Activated B cell treated with CpG ODN at 0.5 μM for 24 hours (primary cell): Measurements from ENCODE around the gene RNMT. TPM values are rescaled to one million over a fixed set of nuclear protein-coding genes. Genes with fewer than 3 reads are reported as not detected.

ENCODE experiments used
- ATAC-seq: fragments of 200-7000 bp; cut with Tn5 transposase; one replicate; pipeline ENCODE4 v1.10.0; 2021; ENCODE audit warnings: low read depth, mild to moderate bottlenecking, moderate library complexity
- CTCF ChIA-PET: fragments of 350-600 bp; sonication (Branson Sonifier 250); formaldehyde crosslinking; loops from one replicate; lab custom pipeline; 2021; ENCODE audit warnings: antibody characterized with exemption; lab: Charles Lee
- POLR2A ChIA-PET: fragments of 350-600 bp; sonication (Branson Sonifier 250); formaldehyde crosslinking; loops from one replicate; lab custom pipeline; 2021; ENCODE audit warnings: antibody characterized with exemption; lab: Charles Lee
- DNase-seq: peaks from one replicate; pipeline ENCODE4 v3.0.0; 2022
- H3K27ac Mint-ChIP-seq: one replicate; pipeline ENCODE4 v1.8.0; 2020; ENCODE audit warnings: mixed read lengths
- H3K27me3 Mint-ChIP-seq: one replicate; pipeline ENCODE4 v1.8.0; 2021; ENCODE audit warnings: mixed read lengths
- H3K36me3 Mint-ChIP-seq: one replicate; pipeline ENCODE4 v1.8.0; 2021; ENCODE audit warnings: low read depth, mixed read lengths
- H3K4me1 Mint-ChIP-seq: one replicate; pipeline ENCODE4 v1.8.0; 2021; ENCODE audit warnings: mixed read lengths
- H3K4me3 Mint-ChIP-seq: one replicate; pipeline ENCODE4 v1.8.0; 2020; ENCODE audit warnings: mild to moderate bottlenecking, mixed read lengths
- H3K9me3 Mint-ChIP-seq: one replicate; pipeline ENCODE4 v1.8.0; 2020; ENCODE audit warnings: mixed read lengths
- CTCF ChIP-seq: fragments of 200-600 bp; IDR thresholded peaks from one replicate; pipeline ENCODE4 v1.8.0; 2022; ENCODE audit warnings: antibody characterized with exemption, mild to moderate bottlenecking
- intact Hi-C: fragments of 100-400 bp; cut with micrococcal nuclease; formaldehyde crosslinking; loops from one replicate; pipeline ENCODE4 v1.15.1; 2024
- total RNA-seq: library from RNA; stranded (reverse); gene quantifications from 2 replicates; pipeline ENCODE4 v1.2.3, GENCODE V29; 2022

Gene RNMT
- total RNA-seq, 1 donor from 2014 or later: 45.5 TPM

- Mint-ChIP-seq H3K36me3 (peaks cover 89% of the 10 kb centered on the region), H3K4me1 (no peaks in the 10 kb centered on the region)
- TF ChIP-seq CTCF: no peak
Observed at GRCh38 chr18:13756671-13757070, 30.2 kb downstream of the RNMT start.

GRCh38 chr18:13758622-13759021 lies 32.1 kb downstream of the RNMT start:
- intact Hi-C loops: no loop called here
- ATAC-seq: no peak
- DNase-seq: no peak
- Mint-ChIP-seq H3K4me1 (no peaks in the 10 kb centered on the region), H3K9me3 (no peaks in the 10 kb centered on the region), H3K4me3 (no peak overlapping the region), H3K36me3 (peaks cover 93% of the 10 kb centered on the region), H3K27ac (no peak overlapping the region), H3K27me3 (no peaks in the 10 kb centered on the region)
- TF ChIP-seq CTCF: no peak
- CTCF ChIA-PET: no interaction called here
- POLR2A ChIA-PET: no interaction called here

More at GRCh38 chr18:13756671-13757070, 30.2 kb downstream of the RNMT start:
- DNase-seq: no peak
- no peaks in the 10 kb centered on the region for H3K27me3 Mint-ChIP-seq
- intact Hi-C loops: no loop called here
- ATAC-seq: no peak
- CTCF ChIA-PET: no interaction called here
- no peak overlapping the region for H3K27ac Mint-ChIP-seq
- no peaks in the 10 kb centered on the region for H3K9me3 Mint-ChIP-seq
- POLR2A ChIA-PET: no interaction called here
- H3K4me3 Mint-ChIP-seq: no peak overlapping the region

GRCh38 chr18:13760047-13760446 lies 33.6 kb downstream of the RNMT start:
- Mint-ChIP-seq H3K9me3 (peaks cover 4% of the 10 kb centered on the region), H3K4me3 (no peak overlapping the region), H3K4me1 (no peaks in the 10 kb centered on the region), H3K36me3 (peaks cover 92% of the 10 kb centered on the region), H3K27ac (no peak overlapping the region), H3K27me3 (no peaks in the 10 kb centered on the region)
- no peak for DNase-seq
- ChIA-PET POLR2A (no interaction called here), CTCF (no interaction called here)
- ATAC-seq: no peak
- no peak for TF ChIP-seq CTCF
- intact Hi-C loops: no loop called here

- Mint-ChIP-seq H3K9me3 (peaks cover 19% of the 10 kb centered on the region), H3K27me3 (no peaks in the 10 kb centered on the region), H3K27ac (no peak overlapping the region), H3K4me3 (no peak overlapping the region), H3K36me3 (peaks cover 67% of the 10 kb centered on the region), H3K4me1 (no peaks in the 10 kb centered on the region)
- intact Hi-C loops: no loop called here
- DNase-seq (no peak), ATAC-seq (no peak)
- TF ChIP-seq CTCF: no peak
- ChIA-PET POLR2A (no interaction called here), CTCF (no interaction called here)
Observed at GRCh38 chr18:13762690-13763439, 36.4 kb downstream of the RNMT start.

GRCh38 chr18:13775058-13775457 lies 48.6 kb downstream of the RNMT start:
- ATAC-seq: no peak
- Mint-ChIP-seq H3K4me1 (no peaks in the 10 kb centered on the region), H3K27ac (no peak overlapping the region), H3K27me3 (peaks cover 8% of the 10 kb centered on the region), H3K9me3 (peaks cover 18% of the 10 kb centered on the region), H3K4me3 (no peak overlapping the region), H3K36me3 (no peaks in the 10 kb centered on the region)
- ChIA-PET CTCF (no interaction called here), POLR2A (no interaction called here)
- intact Hi-C loops: no loop called here
- no peak for DNase-seq
- no peak for TF ChIP-seq CTCF
